Thoracic aorta (tissue), 2 donors: Measurements from ENCODE around the gene DUOXA1. TPM values are rescaled to one million over a fixed set of nuclear protein-coding genes. Genes with fewer than 3 reads are reported as not detected.
A peak's percentile ranks its signal among the peaks of the same experiment; 100 is the strongest.

ENCODE experiments used
- ATAC-seq: fragments of 150-250 bp; one replicate; pipeline ENCODE4 v1.8.0; 2017; ENCODE audit warnings: low read depth; ENCODE audit not compliant: insufficient number of reproducible peaks, low FRiP score
- DNase-seq: peaks from one replicate; pipeline ENCODE4 v3.0.0-alpha.2; 2020; ENCODE audit warnings: low spot score
- H3K27ac ChIP-seq, 2 donors: fragments of 200-600 bp; sonication (generic); 1 replicate in 1 of 2; 2 replicates in 1 of 2; pipeline ENCODE4 v1.5.1; 2016; ENCODE audit warnings: mild to moderate bottlenecking in 2 of 2, moderate library complexity in 2 of 2
- H3K27me3 ChIP-seq: fragments of 200-600 bp; sonication (generic); replicated peaks from 2 replicates; pipeline ENCODE4 v1.6.0; 2016; ENCODE audit warnings: mild to moderate bottlenecking; ENCODE audit not compliant: insufficient read depth
- H3K36me3 ChIP-seq: fragments of 200-600 bp; sonication (generic); one replicate; pipeline ENCODE4 v1.5.1; 2016
- H3K4me1 ChIP-seq, 2 donors: fragments of 200-600 bp; sonication (generic); 1 replicate in 1 of 2; 2 replicates in 1 of 2; pipeline versions ENCODE4 v1.5.1 to v1.6.0; 2016; ENCODE audit warnings: low read depth in 2 of 2, mild to moderate bottlenecking in 1 of 2; ENCODE audit not compliant: control insufficient read depth in 1 of 2
- H3K4me3 ChIP-seq: fragments of 200-600 bp; sonication (generic); 2 replicates; pipeline ENCODE4 v1.5.1; 2016; ENCODE audit warnings: mild to moderate bottlenecking
- H3K9me3 ChIP-seq: fragments of 200-600 bp; sonication (generic); 2 replicates; pipeline ENCODE4 v1.5.1; 2016
- total RNA-seq, 2 donors: library from RNA; depleted of rRNA; stranded (reverse); fragments of >200 nt; gene quantifications; one replicate each; pipeline versions ENCODE4 v1.1.0 to v1.2.3, GENCODE V29; 2016
- TF ChIP-seq, protein P1 (sequence below): fragments of 200-600 bp; sonication (generic); IDR thresholded peaks from one replicate; pipeline ENCODE4 v1.5.1; 2019; ENCODE audit warnings: antibody characterized with exemption

DUOXA1 gene
- total RNA-seq, 2 donors from 2014 or later, result 6.8 TPM; not detected in 1

DNA sequence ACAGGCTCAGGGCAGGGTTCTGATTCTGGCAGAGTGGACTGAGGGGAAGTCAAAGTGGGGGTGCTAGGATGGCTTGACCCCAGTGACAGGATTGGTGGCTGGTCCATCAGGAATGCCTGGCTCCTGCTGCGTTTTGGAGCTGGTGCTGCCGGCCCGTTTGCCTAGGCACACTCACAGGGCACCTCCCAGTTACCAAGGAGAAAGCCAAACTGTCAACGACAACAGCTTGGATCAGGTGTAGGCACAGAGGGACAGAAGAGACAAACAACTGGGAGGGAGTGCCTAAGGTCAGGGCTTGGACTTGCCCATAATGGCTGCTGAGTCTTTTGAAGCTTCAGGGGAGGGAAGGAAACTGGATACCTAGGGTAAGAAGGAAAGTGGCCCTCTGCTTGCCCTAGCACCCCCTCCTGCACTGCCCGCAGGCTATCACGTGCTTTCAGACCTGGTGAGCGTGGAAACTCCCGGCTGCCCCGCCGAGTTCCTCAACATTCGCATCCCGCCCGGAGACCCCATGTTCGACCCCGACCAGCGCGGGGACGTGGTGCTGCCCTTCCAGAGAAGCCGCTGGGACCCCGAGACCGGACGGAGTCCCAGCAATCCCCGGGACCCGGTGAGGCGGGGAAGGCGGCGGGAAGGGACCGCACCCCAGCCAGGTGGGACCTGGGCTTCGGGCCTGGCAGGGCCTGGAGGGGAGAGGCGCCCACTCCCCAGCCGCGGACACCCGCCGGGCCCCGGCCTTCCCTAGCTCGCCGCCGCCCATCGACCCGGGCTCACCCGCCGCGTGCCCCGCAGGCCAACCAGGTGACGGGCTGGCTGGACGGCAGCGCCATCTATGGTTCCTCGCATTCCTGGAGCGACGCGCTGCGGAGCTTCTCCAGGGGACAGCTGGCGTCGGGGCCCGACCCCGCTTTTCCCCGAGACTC is 5.3 kb upstream of the DUOXA1 start:
- Histone ChIP-seq H3K27ac (no peak overlapping the region), H3K36me3 (no peaks in the 10 kb centered on the region), H3K4me1 (peaks cover 0 to 12% of the 10 kb centered on the region in 2 donors), H3K27me3 (peaks cover 10% of the 10 kb centered on the region), H3K9me3 (no peaks in the 10 kb centered on the region), H3K4me3 (peak overlapping the region; percentile 51)
- DNase-seq (no peak), ATAC-seq (no peak)
- TF ChIP-seq, protein P1, sequence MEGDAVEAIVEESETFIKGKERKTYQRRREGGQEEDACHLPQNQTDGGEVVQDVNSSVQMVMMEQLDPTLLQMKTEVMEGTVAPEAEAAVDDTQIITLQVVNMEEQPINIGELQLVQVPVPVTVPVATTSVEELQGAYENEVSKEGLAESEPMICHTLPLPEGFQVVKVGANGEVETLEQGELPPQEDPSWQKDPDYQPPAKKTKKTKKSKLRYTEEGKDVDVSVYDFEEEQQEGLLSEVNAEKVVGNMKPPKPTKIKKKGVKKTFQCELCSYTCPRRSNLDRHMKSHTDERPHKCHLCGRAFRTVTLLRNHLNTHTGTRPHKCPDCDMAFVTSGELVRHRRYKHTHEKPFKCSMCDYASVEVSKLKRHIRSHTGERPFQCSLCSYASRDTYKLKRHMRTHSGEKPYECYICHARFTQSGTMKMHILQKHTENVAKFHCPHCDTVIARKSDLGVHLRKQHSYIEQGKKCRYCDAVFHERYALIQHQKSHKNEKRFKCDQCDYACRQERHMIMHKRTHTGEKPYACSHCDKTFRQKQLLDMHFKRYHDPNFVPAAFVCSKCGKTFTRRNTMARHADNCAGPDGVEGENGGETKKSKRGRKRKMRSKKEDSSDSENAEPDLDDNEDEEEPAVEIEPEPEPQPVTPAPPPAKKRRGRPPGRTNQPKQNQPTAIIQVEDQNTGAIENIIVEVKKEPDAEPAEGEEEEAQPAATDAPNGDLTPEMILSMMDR, result no peak

DNA sequence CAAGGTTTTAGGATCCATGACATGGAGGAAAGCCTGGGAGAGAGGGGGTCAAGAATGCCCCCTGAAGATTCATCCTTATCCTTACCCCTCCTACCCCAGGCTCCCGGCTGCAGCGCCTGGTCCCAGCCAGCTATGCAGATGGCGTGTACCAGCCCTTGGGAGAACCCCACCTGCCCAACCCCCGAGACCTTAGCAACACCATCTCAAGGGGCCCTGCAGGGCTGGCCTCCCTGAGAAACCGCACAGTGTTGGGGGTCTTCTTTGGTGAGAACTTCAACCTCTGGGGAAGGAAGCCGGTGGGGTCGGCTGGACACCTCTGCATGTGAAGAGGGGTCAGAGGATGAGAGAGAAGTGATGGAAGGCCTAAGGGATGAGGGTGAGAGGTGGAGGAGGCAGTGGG is 4.4 kb upstream of the DUOXA1 start:
- Histone ChIP-seq H3K36me3 (no peaks in the 10 kb centered on the region), H3K9me3 (no peaks in the 10 kb centered on the region), H3K4me1 (peaks cover 0 to 14% of the 10 kb centered on the region in 2 donors), H3K4me3 (no peak overlapping the region), H3K27ac (no peak overlapping the region), H3K27me3 (peaks cover 10% of the 10 kb centered on the region)
- TF ChIP-seq, protein P1, result no peak
- DNase-seq (no peak), ATAC-seq (no peak)

DNA sequence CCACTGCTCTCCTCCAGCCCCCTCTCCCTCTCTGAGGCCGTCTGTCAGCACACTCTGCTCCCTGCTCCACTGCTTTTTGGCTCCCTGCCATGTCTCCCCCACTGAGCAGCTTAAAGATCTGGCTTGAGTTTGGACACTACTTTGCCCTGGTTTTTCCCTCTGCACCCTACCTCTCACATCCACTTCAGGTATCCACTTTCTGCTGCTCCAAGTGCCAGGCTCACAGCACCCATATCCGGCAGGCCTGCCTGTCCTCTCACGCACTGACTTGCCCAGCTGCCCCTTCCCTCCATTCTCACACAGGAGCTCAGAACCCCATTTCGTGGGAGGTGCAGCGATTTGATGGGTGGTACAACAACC is 3.9 kb upstream of the DUOXA1 start:
- Histone ChIP-seq H3K27me3 (peaks cover 10% of the 10 kb centered on the region), H3K4me1 (peaks cover 0 to 14% of the 10 kb centered on the region in 2 donors), H3K36me3 (no peaks in the 10 kb centered on the region), H3K27ac (no peak overlapping the region), H3K9me3 (no peaks in the 10 kb centered on the region), H3K4me3 (no peak overlapping the region)
- DNase-seq (no peak), ATAC-seq (no peak)
- TF ChIP-seq, protein P1, result no peak

DNA sequence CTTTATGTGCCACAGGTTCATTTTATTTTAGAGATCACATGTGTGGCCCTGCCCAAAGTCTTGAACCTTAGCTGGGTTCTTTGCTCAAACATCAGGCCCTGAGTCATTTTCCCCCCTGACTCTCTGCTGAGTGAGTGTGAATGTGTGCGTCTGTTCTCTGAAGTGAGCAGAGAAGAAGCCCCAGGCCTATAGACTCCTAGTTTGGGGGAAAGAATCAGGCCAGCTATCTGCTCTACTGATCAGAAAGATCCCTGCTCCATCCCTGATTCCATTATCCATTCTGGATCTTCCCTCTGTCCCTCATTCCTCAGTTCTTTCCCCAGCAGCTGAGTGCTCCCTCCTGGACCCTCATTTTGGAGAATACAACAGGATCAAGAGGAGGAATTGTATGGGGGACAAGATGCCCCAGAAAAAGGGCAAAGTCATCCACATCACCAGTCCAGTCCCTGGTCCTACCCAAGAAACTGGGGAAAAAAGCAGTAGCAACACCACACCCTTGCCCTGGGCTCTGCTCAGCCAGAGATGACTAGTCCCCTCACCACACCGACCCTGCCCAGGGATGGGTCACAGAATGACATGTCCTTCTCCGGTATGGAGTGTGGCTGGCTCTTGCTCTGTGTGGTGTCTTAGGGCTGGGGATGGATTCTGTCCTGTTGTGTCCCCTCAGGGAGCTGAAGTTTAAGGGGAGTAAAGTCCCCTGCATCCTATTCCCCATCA is 3.3 kb upstream of the DUOXA1 start:
- no peaks in the 10 kb centered on the region for H3K9me3 ChIP-seq
- H3K4me1 ChIP-seq, result peaks cover 0 to 14% of the 10 kb centered on the region in 2 donors
- no peak overlapping the region for H3K4me3 ChIP-seq
- H3K36me3 ChIP-seq, result no peaks in the 10 kb centered on the region
- H3K27me3 ChIP-seq, result peaks cover 10% of the 10 kb centered on the region
- TF ChIP-seq, protein P1, result no peak
- H3K27ac ChIP-seq, result no peak overlapping the region
- DNase-seq (no peak), ATAC-seq (no peak)

DNA sequence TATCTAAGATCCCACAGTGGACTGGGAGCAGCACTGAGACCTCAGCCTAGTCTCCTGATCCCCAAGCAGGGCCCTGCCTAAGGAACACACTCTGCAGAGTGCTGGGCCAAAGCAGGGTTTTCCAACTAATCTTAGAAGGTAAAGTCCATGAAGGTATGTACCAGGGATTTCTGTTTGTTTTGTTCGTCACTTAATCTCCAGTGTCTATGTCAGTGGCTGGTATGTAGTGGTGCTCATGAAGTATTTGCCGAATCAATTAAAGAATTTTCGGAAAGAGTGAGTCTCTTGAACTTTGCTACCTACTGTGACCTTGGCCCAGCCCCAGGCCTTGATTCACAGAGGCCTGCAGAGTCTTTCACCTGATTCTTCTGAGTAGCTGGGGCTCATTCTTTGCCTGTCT is 1.8 kb upstream of the DUOXA1 start:
- no peak for ATAC-seq
- TF ChIP-seq, protein P1, result no peak
- Histone ChIP-seq H3K36me3 (no peaks in the 10 kb centered on the region), H3K4me1 (peaks cover 0 to 14% of the 10 kb centered on the region in 2 donors), H3K4me3 (no peak overlapping the region), H3K9me3 (no peaks in the 10 kb centered on the region), H3K27me3 (peaks cover 7% of the 10 kb centered on the region), H3K27ac (no peak overlapping the region)
- no peak for DNase-seq
